Measurements from ENCODE around the gene CATSPER1. TPM values are rescaled to one million over a fixed set of nuclear protein-coding genes. Genes with fewer than 3 reads are reported as not detected.
"Not testable (repeated sequence)": the region's sequence is repeated elsewhere in the genome, so short reads cannot be mapped to it uniquely, and the experiment has no call there.

The CATSPER1 gene
- total RNA-seq, 2 donors from 2014 or later: not detected

- H3K36me3 ChIP-seq: no peaks in the 10 kb centered on the region
- H3K27ac ChIP-seq: no peak within 1 kb of the TSS
- peaks cover 0 to 4% of the 10 kb centered on the region in 2 donors for H3K27me3 ChIP-seq
- peaks cover 0 to 34% of the 10 kb centered on the region in 2 donors for H3K4me1 ChIP-seq
- DNase-seq (ENCODE audit: low spot score): no peak
- peak within 1 kb of the TSS; percentile 1 to 33 for H3K4me3 ChIP-seq
- no peak for TF ChIP-seq CTCF (IDR thresholded peaks at IDR 0.05)
- no peaks in the 10 kb centered on the region for H3K9me3 ChIP-seq
These were observed 14.4 kb downstream of the CATSPER1 start, which contains the start of gene CST6 for GRCh38 chr11:66011785-66012303. Gene CST6, plus strand, starts transcription at chr11:66012008. Its CDS starts 37 bp downstream, at chr11:66012045.

DNA sequence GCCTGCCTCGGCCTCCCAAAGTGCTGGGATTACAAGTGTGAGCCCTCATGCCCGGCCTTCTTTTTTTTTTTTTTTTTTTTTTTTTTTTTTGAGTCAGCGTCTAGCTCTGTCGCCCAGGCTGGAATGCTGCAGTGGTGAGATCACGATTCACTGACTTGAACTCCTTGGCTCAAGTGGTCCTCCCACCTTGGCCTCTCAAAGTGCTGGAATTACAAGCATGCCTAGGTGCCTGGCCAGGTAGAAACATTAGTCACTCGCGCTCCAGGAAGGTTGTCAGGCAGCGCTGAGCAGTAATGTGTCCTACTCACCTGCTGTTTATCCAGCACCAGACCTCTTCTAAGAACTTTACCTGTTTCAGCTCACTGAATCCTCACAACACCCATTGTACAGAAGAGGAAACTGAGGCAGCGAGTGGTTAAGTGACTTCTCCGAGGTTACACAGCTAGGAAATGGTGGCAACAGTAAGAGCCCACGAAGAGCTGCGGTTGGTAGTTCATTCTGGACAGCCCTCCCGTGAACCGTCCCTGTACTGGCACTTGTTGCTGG lies 15.0 kb downstream of the CATSPER1 start:
- Histone ChIP-seq H3K4me1 (peaks cover 0 to 31% of the 10 kb centered on the region in 2 donors), H3K27me3 (peaks cover 0 to 4% of the 10 kb centered on the region in 2 donors), H3K27ac (no peak overlapping the region), H3K36me3 (no peaks in the 10 kb centered on the region), H3K9me3 (no peaks in the 10 kb centered on the region), H3K4me3 (peak overlapping the region in 1 of 2 donors; percentile 33)
- TF ChIP-seq CTCF (IDR thresholded peaks at IDR 0.05): no peak
- no peak for DNase-seq (ENCODE audit: low spot score)

DNA sequence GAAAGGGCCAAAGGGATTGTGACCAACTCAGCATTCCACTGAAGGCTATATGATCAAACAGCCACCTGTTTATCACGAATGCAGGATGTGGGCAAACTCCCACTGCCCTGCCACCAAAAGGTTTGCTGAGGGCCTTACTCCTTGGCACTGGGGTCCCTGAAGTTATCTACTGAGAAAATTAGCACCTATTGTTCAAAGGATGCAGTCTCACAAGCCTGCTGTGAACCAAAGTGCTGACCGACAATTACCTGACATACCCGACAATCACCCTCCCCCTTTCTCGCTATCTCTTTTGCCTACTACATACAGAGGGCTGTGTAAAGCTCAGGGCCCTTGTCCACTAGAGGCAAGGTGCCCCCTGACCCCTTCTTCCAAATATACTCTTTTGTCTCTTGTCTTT lies 16.2 kb downstream of the CATSPER1 start:
- not testable (repeated sequence) for DNase-seq (ENCODE audit: low spot score); H3K27me3 ChIP-seq; H3K9me3 ChIP-seq; H3K36me3 ChIP-seq; H3K27ac ChIP-seq; H3K4me3 ChIP-seq
- peaks cover 0 to 18% of the 10 kb centered on the region in 2 donors for H3K4me1 ChIP-seq

- peaks cover 0 to 4% of the 10 kb centered on the region in 2 donors for H3K27me3 ChIP-seq
- no peak overlapping the region for H3K27ac ChIP-seq
- no peak for TF ChIP-seq CTCF (IDR thresholded peaks at IDR 0.05)
- H3K4me1 ChIP-seq: peaks cover 0 to 14% of the 10 kb centered on the region in 2 donors
- H3K4me3 ChIP-seq: no peak overlapping the region
- H3K9me3 ChIP-seq: no peaks in the 10 kb centered on the region
- H3K36me3 ChIP-seq: peaks cover 14% of the 10 kb centered on the region
- no peak for DNase-seq (ENCODE audit: low spot score)
These were observed 17.7 kb downstream of the CATSPER1 start for GRCh38 chr11:66008468-66009101.

- H3K36me3 ChIP-seq: peaks cover 14% of the 10 kb centered on the region
- no peak for TF ChIP-seq CTCF (IDR thresholded peaks at IDR 0.05)
- no peak overlapping the region for H3K27ac ChIP-seq
- DNase-seq (ENCODE audit: low spot score): no peak
- peaks cover 0 to 4% of the 10 kb centered on the region in 2 donors for H3K27me3 ChIP-seq
- no peaks in the 10 kb centered on the region for H3K9me3 ChIP-seq
- no peak overlapping the region for H3K4me3 ChIP-seq
- peaks cover 0 to 13% of the 10 kb centered on the region in 2 donors for H3K4me1 ChIP-seq
These were observed 18.2 kb downstream of the CATSPER1 start for GRCh38 chr11:66008095-66008467.

- Histone ChIP-seq H3K4me1 (peaks cover 0 to 15% of the 10 kb centered on the region in 2 donors), H3K36me3 (peaks cover 14% of the 10 kb centered on the region), H3K4me3 (no peak overlapping the region), H3K27me3 (peaks cover 0 to 4% of the 10 kb centered on the region in 2 donors), H3K27ac (peak overlapping the region in 1 of 2 donors; percentile 2), H3K9me3 (no peaks in the 10 kb centered on the region)
- no peak for TF ChIP-seq CTCF (IDR thresholded peaks at IDR 0.05)
- DNase-seq (ENCODE audit: low spot score): no peak
These were observed 19.1 kb downstream of the CATSPER1 start for GRCh38 chr11:66007201-66007634.
